NT2/D1 (cell line): ENCODE results near the gene BCL7A.
"Not testable (repeated sequence)": the region's sequence is repeated elsewhere in the genome, so short reads cannot be mapped to it uniquely, and the experiment has no call there.

Experiments used
- DNase-seq: peaks from one replicate; pipeline ENCODE4 v3.0.0-alpha.2; 2011; ENCODE audit warnings: low read depth, low spot score
- H3K27me3 ChIP-seq: 2 replicates; pipeline ENCODE4 v1.6.0; 2011; ENCODE audit warnings: mild to moderate bottlenecking; ENCODE audit not compliant: insufficient read length, insufficient read depth
- H3K36me3 ChIP-seq: 2 replicates; pipeline ENCODE4 v1.6.1; 2011; ENCODE audit warnings: mild to moderate bottlenecking, low read length, mixed read lengths; ENCODE audit not compliant: insufficient read depth, insufficient read length
- H3K4me1 ChIP-seq: 2 replicates; pipeline ENCODE4 v1.5.1; 2011; ENCODE audit not compliant: insufficient read depth, insufficient read length
- H3K4me3 ChIP-seq: 2 replicates; pipeline ENCODE4 v1.5.1; 2011; ENCODE audit warnings: low read depth; ENCODE audit not compliant: insufficient read length
- H3K9ac ChIP-seq: 2 replicates; pipeline ENCODE4 v1.6.0; 2011; ENCODE audit warnings: low read depth; ENCODE audit not compliant: insufficient read length
- H3K9me3 ChIP-seq: 2 replicates; pipeline ENCODE4 v1.5.1; 2011; ENCODE audit warnings: mild to moderate bottlenecking, low read length; ENCODE audit not compliant: insufficient read depth
- SUZ12 ChIP-seq: IDR thresholded peaks from 2 replicates; pipeline ENCODE4 v1.6.1; 2011; ENCODE audit not compliant: insufficient read length, insufficient read depth; ENCODE audit errors: extremely low read depth
- YY1 ChIP-seq: IDR thresholded peaks from 2 replicates; pipeline ENCODE4 v1.6.1; 2011; ENCODE audit not compliant: insufficient read length, insufficient read depth
- ZNF274 ChIP-seq: IDR thresholded peaks from 2 replicates; pipeline ENCODE4 v1.6.1; 2011; ENCODE audit warnings: mild to moderate bottlenecking, low read depth, low read length

Gene BCL7A

DNA sequence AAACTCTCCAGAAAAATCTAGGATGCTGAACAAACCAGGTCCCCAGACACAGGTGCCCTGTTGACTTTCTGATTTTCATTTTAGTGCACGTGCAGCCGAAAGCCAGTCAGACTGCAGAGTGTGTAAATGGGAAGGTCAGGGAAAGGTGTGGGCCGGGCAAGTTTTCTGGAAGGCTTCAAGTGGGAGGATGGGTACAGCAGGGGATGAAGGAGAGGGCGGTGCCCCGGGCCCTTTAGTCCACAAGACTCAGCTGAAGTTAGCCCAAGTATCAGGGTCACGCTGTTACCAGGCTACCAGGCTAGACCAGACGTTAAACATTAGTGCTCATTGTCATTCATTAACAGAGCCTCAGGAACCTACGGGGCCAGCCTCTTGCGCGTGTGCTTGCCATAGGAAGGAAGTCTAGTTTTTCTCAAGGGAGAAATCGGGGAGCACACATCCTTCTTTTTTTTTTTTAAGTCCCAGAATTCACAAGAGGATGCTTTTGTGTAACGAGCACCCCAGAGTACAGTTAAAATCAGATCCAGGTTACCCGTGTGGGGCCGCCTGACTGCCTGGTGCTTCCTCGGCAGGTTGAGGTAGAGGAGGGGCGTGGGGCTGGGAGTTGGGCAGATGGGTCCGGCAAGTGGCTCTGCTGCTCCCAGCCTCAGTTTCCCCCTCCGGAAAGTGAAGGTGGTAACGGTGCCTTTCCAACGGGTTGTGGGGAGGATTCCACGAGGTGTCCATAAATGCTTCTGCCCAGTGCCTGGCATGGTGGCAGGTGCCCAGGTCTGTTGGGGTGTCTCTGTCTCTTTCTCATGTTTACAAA lies 19.1 kb downstream of the BCL7A start:
- DNase-seq: no peak
- H3K27me3 ChIP-seq: no peaks in the 10 kb centered on the region
- TF ChIP-seq ZNF274 (no peak), SUZ12 (no peak), YY1 (no peak)
- H3K9ac ChIP-seq: no peak overlapping the region
- no peak overlapping the region for H3K4me3 ChIP-seq
- H3K9me3 ChIP-seq: peaks cover 22% of the 10 kb centered on the region
- H3K36me3 ChIP-seq: peaks cover 25% of the 10 kb centered on the region
- peaks cover 5% of the 10 kb centered on the region for H3K4me1 ChIP-seq

DNA sequence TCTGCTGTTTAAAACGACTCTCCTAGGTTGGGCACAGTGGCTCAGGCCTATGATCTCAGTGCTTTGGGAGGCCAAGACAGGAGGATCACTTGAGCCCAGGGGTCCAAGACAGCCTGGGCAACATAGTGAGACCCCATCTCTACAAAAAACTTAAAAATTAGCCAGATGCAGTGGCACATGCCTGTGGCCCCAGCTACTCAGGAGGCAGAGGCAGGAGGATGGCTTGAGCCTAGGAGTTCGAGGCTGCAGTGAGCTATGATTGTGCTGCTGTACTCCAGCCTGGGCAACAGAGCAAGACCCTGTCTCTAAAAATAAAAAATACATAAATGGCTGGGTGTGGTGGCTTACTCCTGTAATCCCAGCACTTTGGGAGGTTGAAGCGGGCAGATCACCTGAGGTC lies 19.8 kb downstream of the BCL7A start:
- DNase-seq, H3K9ac ChIP-seq, H3K4me1 ChIP-seq, H3K27me3 ChIP-seq, H3K4me3 ChIP-seq: not testable (repeated sequence)
- peaks cover 27% of the 10 kb centered on the region for H3K36me3 ChIP-seq
- peaks cover 23% of the 10 kb centered on the region for H3K9me3 ChIP-seq

DNA sequence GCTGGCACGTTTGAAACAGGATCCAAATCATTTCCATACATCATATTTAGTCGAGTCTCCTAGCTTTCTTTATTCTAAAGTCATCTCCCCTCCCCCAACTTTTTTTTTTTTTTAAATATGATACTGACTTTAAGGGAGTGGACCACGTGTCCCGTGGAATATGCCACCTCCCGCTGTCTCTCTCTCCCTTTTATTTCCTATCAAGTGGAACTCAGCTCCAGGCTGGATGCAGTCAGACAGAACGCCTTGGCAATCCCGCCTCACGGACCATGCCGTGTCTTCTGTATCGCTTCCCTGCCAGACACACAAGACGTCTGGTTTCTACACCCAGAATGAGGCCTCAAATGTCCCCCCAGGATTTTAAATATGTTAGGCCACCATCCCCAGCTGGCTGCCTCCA lies 21.2 kb downstream of the BCL7A start:
- DNase-seq: no peak
- Histone ChIP-seq H3K9ac (no peak overlapping the region), H3K9me3 (peaks cover 23% of the 10 kb centered on the region), H3K27me3 (no peaks in the 10 kb centered on the region), H3K4me1 (peaks cover 5% of the 10 kb centered on the region), H3K4me3 (no peak overlapping the region), H3K36me3 (peaks cover 30% of the 10 kb centered on the region)
- no peak for TF ChIP-seq ZNF274
- TF ChIP-seq SUZ12: no peak
- TF ChIP-seq YY1: no peak

DNA sequence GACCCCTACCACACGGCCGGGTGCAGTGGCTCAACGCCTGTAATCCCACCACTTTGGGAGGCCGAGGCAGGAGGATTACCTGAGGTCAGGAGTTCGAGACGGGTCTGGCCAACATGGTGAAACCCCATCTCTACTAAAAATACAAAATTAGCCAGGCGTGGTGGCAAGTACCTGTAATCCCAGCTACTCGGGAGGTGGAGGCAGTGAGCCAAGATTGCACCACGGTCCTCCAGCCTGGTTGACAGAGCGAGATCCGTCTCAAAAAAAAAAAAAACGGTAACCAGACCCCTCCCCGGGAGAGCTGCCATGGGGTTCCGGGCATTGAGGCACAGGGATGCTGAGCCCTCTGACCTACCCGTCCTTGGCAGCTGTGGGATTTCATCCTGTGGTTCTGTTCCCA lies 21.8 kb downstream of the BCL7A start:
- Histone ChIP-seq H3K9ac (no peak overlapping the region), H3K9me3 (peaks cover 23% of the 10 kb centered on the region), H3K36me3 (peaks cover 28% of the 10 kb centered on the region), H3K4me3 (no peak overlapping the region), H3K4me1 (peaks cover 5% of the 10 kb centered on the region), H3K27me3 (no peaks in the 10 kb centered on the region)
- DNase-seq: no peak
- TF ChIP-seq SUZ12 (no peak), YY1 (no peak), ZNF274 (no peak)

DNA sequence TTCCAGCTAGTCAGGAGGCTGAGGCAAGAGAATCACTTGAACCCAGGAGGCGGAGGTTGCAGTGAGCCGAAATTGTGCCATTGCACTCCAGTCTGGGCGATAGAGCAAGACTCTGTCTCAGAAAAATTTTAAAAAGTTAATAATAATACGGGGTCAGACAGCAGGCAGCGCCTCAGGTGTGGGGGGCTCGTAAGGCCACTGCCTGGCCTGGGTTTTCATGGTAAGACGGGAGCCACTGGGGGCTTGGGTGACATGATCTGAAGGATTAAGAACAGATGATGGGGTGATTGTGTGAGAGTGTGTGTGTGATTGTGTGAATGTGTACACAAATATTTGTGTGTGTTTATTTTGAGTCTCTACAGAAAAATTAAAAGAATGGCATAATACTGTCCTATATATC lies 23.6 kb downstream of the BCL7A start:
- Histone ChIP-seq H3K4me1 (peaks cover 7% of the 10 kb centered on the region), H3K27me3 (no peaks in the 10 kb centered on the region), H3K9me3 (peaks cover 23% of the 10 kb centered on the region), H3K9ac (no peak overlapping the region), H3K36me3 (peaks cover 27% of the 10 kb centered on the region), H3K4me3 (no peak overlapping the region)
- TF ChIP-seq YY1 (no peak), ZNF274 (no peak), SUZ12 (no peak)
- DNase-seq: no peak

DNA sequence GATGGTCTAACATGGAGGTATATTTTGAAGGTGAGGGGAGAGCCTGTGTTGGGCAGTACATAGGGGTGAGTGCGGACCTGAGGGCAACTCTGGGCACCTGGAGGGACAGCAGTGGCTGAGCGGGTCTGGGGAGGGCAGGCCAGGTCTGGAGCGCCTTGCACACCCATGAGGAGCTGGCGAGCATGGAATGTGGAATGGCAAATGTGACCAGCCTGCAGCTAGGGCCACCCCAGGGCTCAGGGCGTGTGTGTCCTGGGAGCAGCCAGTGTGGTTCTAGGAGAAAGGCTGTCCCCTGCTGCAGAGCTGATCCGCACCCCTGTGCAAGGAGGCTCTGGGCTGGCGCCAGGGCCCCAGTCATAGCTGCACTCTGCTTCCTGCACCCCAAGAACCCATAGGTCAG lies 24.5 kb downstream of the BCL7A start:
- Histone ChIP-seq H3K9me3 (peaks cover 23% of the 10 kb centered on the region), H3K27me3 (no peaks in the 10 kb centered on the region), H3K9ac (no peak overlapping the region), H3K4me1 (peaks cover 3% of the 10 kb centered on the region), H3K36me3 (peaks cover 27% of the 10 kb centered on the region), H3K4me3 (no peak overlapping the region)
- TF ChIP-seq SUZ12: no peak
- no peak for TF ChIP-seq YY1
- DNase-seq: no peak

DNA sequence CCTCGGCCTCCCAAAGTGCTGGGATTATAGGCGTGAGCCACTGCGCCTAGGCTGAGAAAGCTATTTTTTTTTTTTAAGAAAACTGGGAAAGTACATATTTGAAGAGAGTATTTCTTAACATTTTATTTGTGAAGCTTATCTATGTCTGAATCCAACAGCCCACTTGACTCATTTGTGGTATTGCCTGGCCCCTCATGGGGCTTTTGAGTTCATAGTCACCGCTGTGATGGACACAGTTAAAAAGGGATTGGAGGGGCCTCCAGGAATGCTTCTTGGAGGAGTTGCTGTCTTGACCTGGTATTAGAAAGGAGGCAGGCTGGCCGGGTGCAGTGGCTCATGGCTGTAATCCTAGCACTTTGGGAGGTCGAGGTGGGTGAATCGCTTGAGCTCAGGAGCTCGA lies 26.5 kb downstream of the BCL7A start:
- Histone ChIP-seq H3K36me3 (peaks cover 27% of the 10 kb centered on the region), H3K9me3 (peaks cover 23% of the 10 kb centered on the region), H3K27me3 (no peaks in the 10 kb centered on the region), H3K4me1 (peaks cover 3% of the 10 kb centered on the region), H3K9ac (no peak overlapping the region), H3K4me3 (no peak overlapping the region)
- DNase-seq: no peak
- TF ChIP-seq ZNF274 (no peak), YY1 (no peak), SUZ12 (no peak)
